Neural crest cell (in vitro differentiated cells): Measurements from ENCODE around the gene QSOX2. TPM values are rescaled to one million over a fixed set of nuclear protein-coding genes. Genes with fewer than 3 reads are reported as not detected.

Experiments
- DNase-seq: peaks from one replicate; pipeline ENCODE4 v3.0.0; 2021; ENCODE audit warnings: low read depth, mixed read lengths, low spot score
- H3K27ac Mint-ChIP-seq: one replicate; pipeline ENCODE4 v1.8.0; 2021; ENCODE audit warnings: mild to moderate bottlenecking, mixed read lengths; ENCODE audit not compliant: unreplicated experiment
- H3K27me3 Mint-ChIP-seq: 2 replicates; pipeline ENCODE4 v1.8.0; 2021; ENCODE audit warnings: low read depth, mild to moderate bottlenecking, mixed read lengths
- H3K36me3 Mint-ChIP-seq: 2 replicates; pipeline ENCODE4 v1.8.0; 2021; ENCODE audit warnings: low read depth, mild to moderate bottlenecking, mixed read lengths
- H3K4me1 Mint-ChIP-seq: 2 replicates; pipeline ENCODE4 v1.8.0; 2021; ENCODE audit warnings: mixed read lengths
- H3K4me3 Mint-ChIP-seq: one replicate; pipeline ENCODE4 v1.8.0; 2021; ENCODE audit warnings: mild to moderate bottlenecking, mixed read lengths
- H3K9me3 Mint-ChIP-seq: 2 replicates; pipeline ENCODE4 v1.8.0; 2021; ENCODE audit warnings: mixed read lengths
- CTCF ChIP-seq: fragments of 200-600 bp; sonication (generic); conservative IDR thresholded peaks from 2 replicates; pipeline ENCODE4 v1.5.0; 2021; ENCODE audit warnings: antibody characterized with exemption, mild to moderate bottlenecking
- total RNA-seq: library from RNA; stranded (reverse); gene quantifications from 2 replicates; pipeline ENCODE4 v1.2.1, GENCODE V29; 2021

QSOX2 gene
- total RNA-seq, 1 donor from 2014 or later, result 28.7 TPM

- TF ChIP-seq CTCF, result no peak
- H3K9me3 Mint-ChIP-seq, result no peaks in the 10 kb centered on the region
- H3K27ac Mint-ChIP-seq, result no peak overlapping the region
- peaks cover 14% of the 10 kb centered on the region for H3K4me1 Mint-ChIP-seq
- H3K4me3 Mint-ChIP-seq, result peak overlapping the region; percentile 10
- H3K36me3 Mint-ChIP-seq, result no peaks in the 10 kb centered on the region
- DNase-seq, result no peak
- H3K27me3 Mint-ChIP-seq, result no peaks in the 10 kb centered on the region
These were observed 3.6 kb upstream of the QSOX2 start for GRCh38 chr9:136248951-136249876.

GRCh38 chr9:136247947-136248637 lies 2.5 kb upstream of the QSOX2 start:
- no peaks in the 10 kb centered on the region for H3K36me3 Mint-ChIP-seq
- H3K4me1 Mint-ChIP-seq, result peaks cover 25% of the 10 kb centered on the region
- no peaks in the 10 kb centered on the region for H3K9me3 Mint-ChIP-seq
- H3K4me3 Mint-ChIP-seq, result peak overlapping the region; percentile 55
- H3K27me3 Mint-ChIP-seq, result no peaks in the 10 kb centered on the region
- H3K27ac Mint-ChIP-seq, result no peak overlapping the region
- no peak for DNase-seq
- TF ChIP-seq CTCF, result no peak

GRCh38 chr9:136247551-136247916 lies 1.9 kb upstream of the QSOX2 start:
- TF ChIP-seq CTCF, result no peak
- peak overlapping the region; percentile 36 for H3K4me3 Mint-ChIP-seq
- H3K27me3 Mint-ChIP-seq, result no peaks in the 10 kb centered on the region
- no peaks in the 10 kb centered on the region for H3K9me3 Mint-ChIP-seq
- no peak for DNase-seq
- H3K36me3 Mint-ChIP-seq, result no peaks in the 10 kb centered on the region
- peaks cover 29% of the 10 kb centered on the region for H3K4me1 Mint-ChIP-seq
- no peak overlapping the region for H3K27ac Mint-ChIP-seq

GRCh38 chr9:136246849-136247550 lies 1.4 kb upstream of the QSOX2 start:
- Mint-ChIP-seq H3K4me3 (peak overlapping the region; percentile 85), H3K27me3 (no peaks in the 10 kb centered on the region), H3K4me1 (peaks cover 31% of the 10 kb centered on the region), H3K27ac (no peak overlapping the region), H3K9me3 (no peaks in the 10 kb centered on the region), H3K36me3 (no peaks in the 10 kb centered on the region)
- no peak for TF ChIP-seq CTCF
- no peak for DNase-seq

GRCh38 chr9:136244969-136245218 lies 718 bp downstream of the QSOX2 start:
- Mint-ChIP-seq H3K4me3 (peak overlapping the region; percentile 97), H3K36me3 (no peaks in the 10 kb centered on the region), H3K27ac (peak overlapping the region; percentile 85), H3K4me1 (peaks cover 35% of the 10 kb centered on the region), H3K27me3 (no peaks in the 10 kb centered on the region), H3K9me3 (no peaks in the 10 kb centered on the region)
- no peak for DNase-seq
- no peak for TF ChIP-seq CTCF
